ENCODE data around the gene ZFHX3. TPM values are rescaled to one million over a fixed set of nuclear protein-coding genes. Genes with fewer than 3 reads are reported as not detected.

ZFHX3 gene
- total RNA-seq, 1 donor from 2014 or later = 6.7 TPM

- DNase-seq = no peak
Measured at GRCh38 chr16:72875291-72876031, 172.5 kb downstream of the ZFHX3 start.

- DNase-seq = no peak
Measured at GRCh38 chr16:72873853-72874252, 174.1 kb downstream of the ZFHX3 start.

- peak; percentile 89 for DNase-seq
Measured at GRCh38 chr16:72873044-72873443, 174.9 kb downstream of the ZFHX3 start.

GRCh38 chr16:72865835-72866234, 182.1 kb downstream of the ZFHX3 start:
- no peak for DNase-seq

GRCh38 chr16:72865258-72865657, 182.7 kb downstream of the ZFHX3 start:
- DNase-seq = no peak

GRCh38 chr16:72864130-72864833, 183.6 kb downstream of the ZFHX3 start:
- no peak for DNase-seq

- no peak for DNase-seq
Measured at GRCh38 chr16:72862090-72862489, 185.8 kb downstream of the ZFHX3 start.

GRCh38 chr16:72860726-72861562, 187.0 kb downstream of the ZFHX3 start:
- DNase-seq = no peak

- no peak for DNase-seq
Measured at GRCh38 chr16:72859581-72859980, 188.3 kb downstream of the ZFHX3 start.

GRCh38 chr16:72858665-72859493, 189.0 kb downstream of the ZFHX3 start:
- DNase-seq = no peak

- DNase-seq = no peak
Measured at GRCh38 chr16:72857834-72858664, 189.9 kb downstream of the ZFHX3 start.

GRCh38 chr16:72856797-72857196, 191.1 kb downstream of the ZFHX3 start:
- no peak for DNase-seq

- no peak for DNase-seq
Measured at GRCh38 chr16:72854267-72854959, 193.5 kb downstream of the ZFHX3 start.

GRCh38 chr16:72853575-72854266, 194.2 kb downstream of the ZFHX3 start:
- peak; percentile 37 for DNase-seq

GRCh38 chr16:72852421-72852820, 195.5 kb downstream of the ZFHX3 start:
- no peak for DNase-seq

GRCh38 chr16:72850853-72851252, 197.1 kb downstream of the ZFHX3 start:
- peak; percentile 84 for DNase-seq

GRCh38 chr16:72850021-72850420, 197.9 kb downstream of the ZFHX3 start:
- no peak for DNase-seq

- DNase-seq = peak; percentile 68
Measured at GRCh38 chr16:72848759-72849664, 198.9 kb downstream of the ZFHX3 start.

- no peak for DNase-seq
Measured at GRCh38 chr16:72848028-72848400, 199.9 kb downstream of the ZFHX3 start.
